Measurements from ENCODE around the gene PTPRM.

PTPRM gene

DNA sequence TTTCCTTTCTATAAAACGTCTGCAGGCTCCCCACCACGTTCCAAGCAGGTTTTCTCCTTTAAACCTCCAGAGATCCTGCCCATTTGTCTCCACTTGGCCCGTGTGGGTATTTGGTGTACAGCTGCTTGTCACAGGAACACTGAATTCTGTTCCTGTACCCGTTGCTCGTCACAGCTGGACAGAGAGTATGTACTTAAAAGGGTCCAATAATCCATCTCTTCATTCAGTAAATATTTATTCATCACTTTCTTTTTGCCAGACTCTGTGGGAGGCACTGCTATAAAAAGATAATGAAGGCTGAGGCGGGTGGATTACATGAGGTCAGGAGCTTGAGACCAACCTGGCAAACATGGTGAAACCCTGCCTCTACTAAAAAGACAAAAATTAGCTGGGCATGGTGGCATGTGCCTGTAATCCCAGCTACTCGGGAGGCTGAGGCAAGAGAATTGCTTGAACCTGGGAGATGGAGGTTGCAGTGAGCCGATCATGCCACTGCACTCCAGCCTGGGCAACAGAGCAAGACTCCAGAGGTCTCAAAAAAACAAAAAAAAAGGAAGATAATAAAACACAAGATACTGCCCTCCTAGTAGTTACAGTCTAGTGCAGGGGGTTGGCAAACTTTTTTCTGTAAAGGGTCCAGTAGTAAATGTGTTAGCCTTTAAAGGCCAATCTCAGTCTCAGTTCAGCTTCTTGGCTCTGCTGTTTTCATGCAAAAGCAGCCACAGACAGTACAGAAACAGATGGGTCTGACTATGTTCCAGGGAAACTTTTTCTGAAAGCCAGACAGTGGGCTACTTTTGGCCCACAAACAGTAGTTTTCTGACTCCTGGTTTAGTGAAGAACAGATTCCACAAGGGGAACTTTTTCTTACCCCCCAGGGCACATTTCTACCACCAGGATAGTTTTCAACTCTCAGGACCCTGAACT is 732.2 kb downstream of the PTPRM start:
- no peak for DNase-seq

DNA sequence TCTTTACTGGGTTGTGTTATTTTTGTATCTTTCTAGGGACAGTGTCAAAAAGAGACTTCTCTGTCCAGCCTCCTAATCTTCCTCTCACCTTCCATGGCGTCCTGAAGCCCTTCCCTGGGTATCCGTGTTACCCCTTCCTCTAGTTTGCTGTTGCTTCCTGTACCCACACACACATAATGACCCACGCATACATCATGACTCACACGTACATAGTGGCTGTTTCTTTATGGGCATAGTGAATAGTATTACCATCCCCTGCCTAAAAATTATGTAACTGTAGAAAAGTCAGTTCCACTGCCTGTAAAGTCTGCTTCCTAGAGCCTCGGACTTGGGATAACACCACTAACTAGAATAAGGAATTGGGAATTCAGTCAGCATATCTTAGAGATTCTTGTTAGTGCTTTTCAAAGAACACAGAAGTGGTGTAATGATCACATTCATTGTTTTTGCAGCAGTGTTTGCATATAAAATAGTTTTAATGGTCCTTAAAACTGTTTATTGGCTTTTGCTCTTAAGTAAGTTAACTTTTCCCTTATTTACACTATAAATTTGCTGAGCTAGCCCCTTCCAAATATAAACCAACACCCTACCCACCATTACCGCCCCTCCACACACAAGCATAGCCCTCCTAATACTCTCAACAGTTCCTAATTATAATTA is 733.8 kb downstream of the PTPRM start:
- DNase-seq = no peak

DNA sequence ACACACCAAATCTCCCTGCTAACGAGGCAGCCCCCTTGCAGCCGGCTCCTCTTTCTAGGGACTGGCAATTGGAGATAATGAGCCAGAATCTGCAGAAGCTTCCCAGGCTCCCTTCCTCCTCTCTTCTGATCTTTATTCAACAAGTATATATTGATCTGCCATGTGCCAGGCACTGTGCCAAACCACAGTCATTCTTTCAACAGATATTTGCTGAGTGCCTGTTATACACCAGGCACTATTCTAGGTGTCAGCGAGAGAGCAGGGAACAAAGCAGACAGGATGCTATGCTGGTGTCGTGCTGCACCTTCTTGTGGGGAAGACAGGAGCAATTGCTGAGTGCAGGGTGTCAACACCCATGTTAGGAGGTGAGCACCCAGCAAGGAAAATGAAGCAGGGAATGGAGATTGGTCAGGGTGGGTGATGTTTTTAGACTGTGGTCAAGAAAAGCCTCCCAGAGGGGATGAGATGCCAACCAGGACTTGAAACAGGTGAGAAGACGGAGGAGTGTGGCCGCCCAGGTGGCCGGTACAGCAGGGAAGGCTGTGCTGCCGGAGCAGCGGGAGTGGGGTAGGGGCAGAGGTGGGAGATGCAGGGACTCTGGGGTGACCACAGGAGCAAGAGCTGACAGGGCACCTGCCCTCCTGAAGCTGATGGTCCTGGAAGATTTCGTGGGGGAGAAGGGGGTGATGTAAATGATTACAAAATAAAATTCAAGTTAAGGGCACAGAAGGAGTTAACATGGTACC is 734.5 kb downstream of the PTPRM start:
- DNase-seq = no peak

DNA sequence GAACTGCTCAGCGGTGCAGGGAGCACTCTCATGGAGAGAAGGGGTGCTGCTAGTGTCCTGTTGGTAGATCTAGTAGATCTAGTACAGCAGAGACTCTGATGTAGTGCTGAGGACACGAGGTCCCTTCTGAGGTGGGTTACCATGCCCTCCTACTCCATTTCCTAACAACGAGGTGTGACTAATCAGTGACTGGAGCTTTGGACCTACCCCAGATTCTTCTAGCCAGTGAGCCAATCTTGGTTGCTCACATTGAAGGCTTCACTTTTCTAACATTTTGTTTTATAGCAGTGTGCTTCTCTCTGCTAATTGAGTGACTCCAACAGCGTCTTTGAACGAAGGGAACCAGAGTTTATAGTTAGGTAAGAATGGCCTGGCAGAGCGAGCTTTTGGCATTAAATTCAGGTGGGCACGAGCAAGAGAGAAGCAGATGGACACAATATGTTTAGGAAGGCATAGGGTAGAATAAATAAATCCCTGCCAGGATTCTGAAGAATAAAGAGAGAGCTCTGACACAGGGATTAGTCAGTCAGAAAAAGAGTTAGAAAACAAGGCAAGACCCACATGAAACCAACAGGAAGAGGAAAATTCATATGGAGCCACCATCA is 736.1 kb downstream of the PTPRM start:
- no peak for DNase-seq

DNA sequence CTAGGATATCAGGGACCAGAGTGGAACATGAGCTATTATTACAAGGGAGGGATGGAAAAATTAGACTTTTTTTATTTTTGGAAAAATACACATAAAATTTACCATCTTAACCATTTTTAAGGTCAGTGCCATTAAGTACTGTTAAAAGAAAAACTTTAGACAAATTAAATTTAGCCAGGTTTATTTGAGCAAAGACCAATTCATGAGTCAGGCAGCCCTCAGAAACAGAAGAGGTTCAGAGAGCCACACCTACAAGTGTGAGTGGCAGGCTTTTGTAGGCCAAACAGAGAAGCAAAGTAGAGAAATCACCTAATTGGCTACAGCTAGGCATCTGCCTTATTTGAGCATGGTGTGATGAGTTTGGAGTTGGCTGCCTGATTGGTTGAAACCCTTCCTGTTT is 740.8 kb downstream of the PTPRM start:
- DNase-seq = no peak

DNA sequence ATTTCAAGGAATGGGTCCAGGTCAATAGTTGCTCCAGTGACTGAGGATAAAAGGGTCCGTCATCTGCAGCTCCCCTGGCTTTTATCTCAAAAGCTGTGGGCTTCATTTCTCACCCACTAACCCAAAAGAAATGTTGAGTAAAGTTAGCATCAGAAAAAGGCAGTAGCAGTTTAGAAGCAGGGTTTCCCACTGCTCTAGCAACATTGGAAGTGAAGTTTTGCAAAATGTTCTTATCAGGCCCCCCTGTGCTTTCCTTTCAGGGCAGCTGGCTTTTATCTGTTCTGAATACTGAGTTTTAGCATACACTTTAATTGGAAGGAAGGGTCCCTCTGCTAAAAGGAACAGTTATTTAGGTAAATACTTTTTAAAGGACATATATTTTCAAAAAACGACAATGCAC is 745.9 kb downstream of the PTPRM start:
- no peak for DNase-seq

DNA sequence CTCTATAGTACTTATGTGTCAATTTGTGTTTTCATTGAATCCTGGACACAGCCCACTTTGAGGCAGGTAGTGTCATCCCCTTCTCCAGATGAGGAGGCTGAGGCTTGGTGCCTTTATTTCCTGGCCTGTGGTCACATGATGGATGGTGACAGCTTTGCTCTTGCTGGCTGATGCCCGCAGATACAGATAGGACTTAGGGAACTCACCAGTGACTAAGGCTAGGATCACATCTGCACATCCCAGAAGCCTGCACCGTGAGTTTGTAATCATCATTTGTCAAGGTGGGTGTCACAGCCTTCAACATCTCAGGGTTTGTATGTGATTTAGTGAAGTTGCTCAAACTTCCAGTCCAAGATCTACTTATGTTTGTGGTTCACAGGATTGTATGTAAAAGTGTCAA is 747.0 kb downstream of the PTPRM start:
- no peak for DNase-seq

DNA sequence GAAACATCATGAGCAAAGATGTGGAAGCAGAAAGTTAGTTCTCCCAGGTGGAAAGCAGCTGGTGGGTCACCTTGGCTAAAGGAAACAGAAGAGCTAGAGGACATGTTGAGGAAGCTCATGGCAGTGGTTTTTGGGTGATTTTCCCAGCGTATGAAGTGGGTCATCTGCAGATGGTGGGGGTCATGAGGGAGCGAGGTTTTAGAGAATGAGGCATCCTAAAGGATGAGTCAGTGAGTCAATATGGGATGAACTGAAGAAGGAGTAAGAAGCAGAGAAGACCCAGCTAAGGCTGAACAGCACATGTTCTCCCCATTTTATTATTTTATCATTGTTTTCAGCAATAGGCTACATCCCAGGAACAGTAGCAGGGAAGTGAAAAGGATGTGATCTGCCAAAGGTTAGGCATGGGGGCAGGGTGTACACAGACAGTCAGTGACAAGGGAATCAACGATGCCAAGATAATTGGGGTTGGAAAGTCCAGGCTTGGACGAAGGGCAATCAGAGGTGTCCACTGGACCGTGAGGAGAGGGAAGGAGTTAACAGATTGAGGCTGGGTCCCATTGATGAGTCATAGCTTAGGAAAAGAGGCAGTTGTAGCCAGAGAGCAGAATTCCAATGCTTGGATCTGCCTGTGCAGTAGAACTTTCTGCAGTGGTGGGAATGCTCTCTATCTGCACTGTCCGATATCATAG is 752.8 kb downstream of the PTPRM start:
- no peak for DNase-seq

DNA sequence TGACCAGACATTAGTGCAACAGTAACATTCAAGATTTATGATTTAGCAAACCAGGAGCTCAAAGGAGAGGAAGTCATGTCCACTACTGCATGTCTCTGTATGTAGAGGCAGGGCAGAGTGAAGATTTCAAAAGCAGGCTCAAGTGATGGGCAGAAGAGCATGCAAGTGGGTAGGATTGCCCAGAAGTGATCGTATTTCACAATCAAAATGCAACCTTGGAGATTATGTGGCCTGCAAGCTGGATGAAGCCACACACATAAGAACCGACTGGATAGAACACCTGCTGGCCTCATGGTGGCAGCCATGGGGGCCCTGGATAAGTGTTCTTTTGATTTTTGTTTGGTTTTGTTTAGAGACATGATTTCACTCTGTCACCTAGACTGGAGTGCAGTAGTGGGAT is 755.4 kb downstream of the PTPRM start:
- no peak for DNase-seq

DNA sequence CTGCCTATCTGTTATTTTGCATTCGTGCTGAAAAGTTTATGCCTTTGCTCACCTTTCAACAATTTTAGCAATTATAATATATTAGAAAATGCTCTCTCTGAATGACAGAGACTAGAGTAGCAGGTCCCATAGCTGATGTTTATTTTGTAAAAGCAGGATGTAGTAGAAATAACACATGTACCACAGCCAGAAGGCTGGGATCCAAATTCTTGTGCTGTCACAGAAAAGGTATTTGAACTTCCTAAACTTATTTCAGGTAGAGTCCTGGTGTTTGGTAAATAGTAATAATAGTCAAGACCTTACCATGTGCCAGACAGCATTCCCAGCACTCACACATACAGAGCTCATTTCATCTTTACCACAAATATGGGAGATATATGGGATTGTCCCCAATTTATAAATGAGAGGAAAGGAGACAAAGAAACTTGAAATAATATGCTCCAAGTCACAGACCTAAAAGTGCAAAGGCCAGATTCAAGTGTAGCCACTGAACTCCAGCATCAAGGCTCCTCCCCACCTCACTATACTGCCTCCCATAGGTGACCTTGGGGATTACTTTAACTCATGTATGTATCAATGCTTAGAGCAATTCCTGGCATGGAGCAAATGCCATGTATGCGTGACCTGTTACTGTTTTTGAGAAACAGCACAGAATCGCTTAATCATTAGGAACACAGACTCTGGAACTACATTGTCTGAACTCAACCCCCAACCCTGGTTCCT is 757.4 kb downstream of the PTPRM start:
- no peak for DNase-seq

DNA sequence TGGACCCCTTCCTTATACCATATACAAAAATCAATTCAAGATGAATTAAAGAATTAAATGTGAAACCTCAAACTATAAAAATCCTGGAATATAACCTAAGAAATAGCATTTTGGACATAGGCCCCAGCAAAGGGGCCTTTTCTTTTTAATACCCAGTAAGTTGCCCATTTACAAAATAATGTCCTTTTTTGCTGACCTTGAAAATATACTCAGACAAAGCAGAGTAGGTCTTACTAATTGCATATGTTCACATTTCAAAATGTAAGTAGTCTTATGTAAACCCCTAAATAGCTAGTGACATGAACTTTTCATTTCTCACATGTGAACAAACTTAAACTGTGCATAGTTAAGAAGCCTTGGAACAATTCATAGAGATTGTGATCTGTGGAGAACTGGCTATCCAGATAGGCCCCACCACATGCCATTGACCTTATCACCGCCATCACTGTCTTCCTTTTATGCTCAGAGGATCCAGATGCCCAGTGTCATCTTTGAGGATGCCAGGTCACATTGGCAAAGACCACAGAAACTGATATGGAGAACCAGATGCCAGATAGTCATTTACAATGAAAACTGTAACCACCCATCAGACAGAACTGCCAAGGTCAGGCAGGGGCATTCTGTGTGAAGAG is 759.8 kb downstream of the PTPRM start:
- no peak for DNase-seq

DNA sequence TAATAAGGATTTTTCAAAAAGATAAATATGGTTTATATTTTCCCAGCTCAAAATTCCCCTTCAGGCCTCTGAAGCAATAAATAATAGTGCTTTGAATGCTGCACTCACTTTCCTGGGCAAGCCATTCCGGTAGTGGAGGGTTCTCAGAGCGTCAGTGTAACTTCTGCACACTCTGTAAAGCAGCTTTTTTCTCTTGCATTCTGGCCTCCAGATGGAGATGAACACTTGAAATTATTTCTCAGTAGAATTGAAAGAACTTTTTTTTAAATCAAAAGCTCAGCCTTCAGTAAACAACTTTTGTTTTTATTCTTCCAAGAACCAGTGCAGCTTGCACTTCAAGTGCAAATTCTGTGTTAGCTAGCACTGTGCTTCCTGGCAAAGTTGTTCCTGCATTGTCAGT is 761.0 kb downstream of the PTPRM start:
- DNase-seq = no peak

DNA sequence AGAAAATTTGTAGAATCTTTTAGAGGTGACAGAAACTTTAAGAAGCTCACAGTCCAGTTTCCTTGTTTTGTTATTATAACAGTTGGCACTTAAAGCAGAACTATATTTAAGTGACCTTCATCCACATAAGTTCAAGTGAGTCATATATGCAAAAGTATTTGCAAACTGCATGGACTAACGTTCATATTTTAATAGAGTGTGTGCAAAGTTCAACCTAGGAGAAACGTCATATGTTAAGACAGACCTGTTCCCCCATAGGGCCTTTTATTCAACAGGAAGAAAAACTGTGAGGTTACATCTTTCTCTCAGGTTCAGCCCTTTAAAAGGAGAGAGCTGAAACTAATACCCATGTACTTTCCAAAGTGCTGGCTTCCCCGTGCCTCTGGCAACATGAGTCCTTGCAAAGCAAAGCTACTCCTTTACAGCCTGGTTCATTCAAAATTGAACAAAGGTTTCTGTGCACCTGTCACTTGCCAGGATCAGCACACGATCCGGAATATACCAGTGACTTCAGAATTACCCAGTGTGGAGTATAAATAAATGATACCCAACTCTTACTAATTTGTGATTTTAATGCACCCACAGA is 762.2 kb downstream of the PTPRM start:
- no peak for DNase-seq

DNA sequence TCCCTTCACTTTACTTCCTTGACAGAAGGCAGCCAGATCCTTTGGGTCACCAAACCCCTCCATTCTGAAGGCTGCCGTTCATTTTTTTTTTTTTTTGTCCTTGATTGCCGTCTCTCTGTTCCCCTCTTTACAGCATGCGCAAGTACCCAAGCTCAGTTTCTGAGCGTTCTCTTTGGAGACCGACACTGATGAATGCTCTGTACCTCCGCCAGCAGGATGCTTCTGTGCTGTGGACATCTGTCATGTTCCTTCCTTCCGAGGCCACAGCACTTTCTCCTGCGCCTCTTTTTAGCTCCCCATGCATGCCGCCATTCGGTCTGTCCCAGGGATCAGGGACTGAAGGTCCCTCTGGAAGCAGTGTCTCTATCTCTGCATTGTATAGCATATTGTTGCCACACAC is 763.5 kb downstream of the PTPRM start:
- no peak for DNase-seq

DNA sequence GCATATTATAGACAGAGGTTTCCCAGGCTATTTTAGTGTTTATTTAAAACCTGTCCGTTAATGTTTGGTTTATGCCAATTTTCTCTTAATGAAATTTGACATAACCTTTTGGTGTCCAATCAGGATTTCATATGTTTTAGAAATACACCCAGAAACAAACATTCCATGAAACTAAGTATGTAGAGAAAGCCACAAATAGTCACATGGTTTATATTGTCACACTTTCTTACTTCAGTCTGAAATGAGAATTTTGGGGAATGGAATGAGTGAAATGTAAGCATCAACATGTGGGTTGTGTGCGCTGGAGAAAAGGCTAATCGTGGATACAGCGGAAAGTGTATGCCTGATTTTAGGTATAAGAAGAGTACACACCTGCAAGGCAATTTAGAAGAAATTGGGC is 765.2 kb downstream of the PTPRM start:
- DNase-seq = no peak

DNA sequence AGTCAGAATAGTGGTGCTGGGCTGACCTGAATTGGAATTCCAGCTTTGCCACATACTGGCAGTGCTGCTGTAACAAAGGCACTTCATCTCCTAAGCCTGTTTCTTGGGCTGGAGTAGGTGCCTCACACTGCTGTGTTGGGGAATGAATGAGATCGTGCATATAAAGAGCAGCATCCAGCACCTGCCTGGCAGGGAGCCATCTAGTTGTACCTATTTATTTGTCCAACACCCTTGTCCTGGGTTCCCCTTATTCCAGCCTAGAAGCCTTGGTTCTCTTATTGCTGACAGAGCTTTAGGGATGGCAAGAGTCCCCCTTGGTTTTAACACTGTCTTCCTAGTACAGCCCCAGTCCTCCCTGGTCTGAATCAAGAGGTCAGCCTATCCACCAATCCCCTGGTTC is 766.8 kb downstream of the PTPRM start:
- no peak for DNase-seq

DNA sequence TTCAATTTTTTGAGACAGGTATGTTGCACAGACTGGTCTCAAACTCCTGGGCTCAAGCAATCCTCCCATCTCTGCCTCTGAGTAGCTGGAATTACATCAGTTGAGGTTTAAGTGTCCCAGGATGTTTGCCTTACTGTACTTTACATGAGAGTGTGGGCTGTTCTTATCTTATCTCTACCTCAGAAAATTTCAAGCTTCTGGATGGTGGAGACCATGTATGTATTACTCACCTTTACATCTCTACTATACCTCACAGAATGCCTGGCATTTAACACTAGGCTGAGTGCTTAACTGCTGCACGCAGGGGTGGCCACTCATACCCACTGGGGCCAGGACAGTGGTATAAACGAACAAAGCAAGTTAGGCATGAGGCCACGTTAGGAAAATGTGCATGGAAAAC is 770.1 kb downstream of the PTPRM start:
- DNase-seq = no peak

DNA sequence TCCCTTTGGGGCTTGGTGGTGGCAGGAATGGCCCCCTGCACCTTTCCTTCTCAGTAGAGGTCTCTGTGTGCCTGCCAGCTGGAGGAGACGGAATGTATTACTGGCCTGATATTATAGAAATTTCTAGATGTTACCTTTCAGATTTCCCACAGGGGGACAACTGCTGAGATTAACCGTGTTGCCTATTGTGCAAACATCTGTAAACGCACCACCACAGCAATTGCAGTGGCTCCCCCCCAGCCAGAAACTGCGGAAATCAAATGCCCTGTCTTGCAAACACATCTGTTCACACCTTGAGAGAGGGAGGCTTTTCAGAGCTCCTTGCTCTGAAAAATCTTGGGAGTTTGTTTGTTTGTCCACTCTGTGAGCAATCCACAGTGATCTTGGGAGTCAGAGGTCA is 772.1 kb downstream of the PTPRM start:
- no peak for DNase-seq

DNA sequence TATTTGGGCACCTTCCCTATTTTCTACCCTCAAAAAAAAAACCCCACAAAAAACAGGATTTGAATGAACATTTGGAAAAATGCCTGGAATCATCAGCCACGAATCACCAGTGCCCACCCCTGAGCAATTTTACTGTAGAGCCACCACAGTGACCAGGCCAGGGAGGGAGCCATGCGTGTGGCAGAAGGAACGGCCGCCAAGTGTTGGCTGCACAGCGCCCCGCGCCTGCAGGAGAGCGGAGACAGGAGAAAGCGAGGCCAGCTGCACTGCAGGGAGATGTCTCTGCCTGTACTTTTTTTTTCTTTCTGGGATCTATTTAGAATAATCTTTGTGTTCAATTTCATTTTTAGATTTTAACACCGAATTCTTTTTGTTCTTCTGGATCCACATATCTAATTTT is 772.8 kb downstream of the PTPRM start:
- no peak for DNase-seq

DNA sequence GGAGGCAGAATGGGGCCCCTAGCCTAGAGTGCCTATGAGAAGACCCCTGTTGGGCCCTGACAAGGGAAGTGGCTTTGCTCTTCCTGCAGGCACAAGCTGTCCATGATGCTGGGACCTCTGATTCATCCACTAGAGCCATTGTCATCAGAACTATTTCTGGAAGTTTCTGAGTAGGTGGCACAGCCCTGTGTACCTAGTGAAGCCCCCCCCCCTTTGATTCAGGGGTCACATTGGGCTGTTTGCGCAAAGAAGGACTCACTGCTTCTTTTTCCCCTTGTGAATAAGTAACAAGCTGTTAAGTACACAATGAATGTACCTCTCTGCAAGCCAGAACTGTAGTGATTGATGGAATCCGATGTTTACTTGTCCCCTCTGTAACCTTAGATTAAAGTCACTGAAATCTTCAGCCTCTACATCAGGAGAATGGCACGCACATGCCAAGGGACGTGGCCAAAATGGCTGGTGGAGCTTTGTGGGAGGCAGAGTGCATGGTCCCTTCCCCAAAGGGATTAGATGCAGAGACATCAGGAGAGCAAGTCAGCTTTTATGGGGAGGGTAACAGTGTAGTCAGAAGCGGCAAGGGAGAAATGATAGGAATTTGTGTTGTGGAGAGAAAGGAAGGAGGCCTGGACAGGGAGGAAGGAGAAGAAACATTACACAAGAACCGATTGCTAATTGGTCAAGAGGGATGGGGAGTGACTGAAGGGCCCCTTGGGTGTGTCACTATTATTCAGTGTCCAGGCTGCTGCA is 774.5 kb downstream of the PTPRM start:
- no peak for DNase-seq
